Measurements from ENCODE around the gene AKAP4. TPM values are rescaled to one million over a fixed set of nuclear protein-coding genes. Genes with fewer than 3 reads are reported as not detected.

AKAP4 gene, protein sequence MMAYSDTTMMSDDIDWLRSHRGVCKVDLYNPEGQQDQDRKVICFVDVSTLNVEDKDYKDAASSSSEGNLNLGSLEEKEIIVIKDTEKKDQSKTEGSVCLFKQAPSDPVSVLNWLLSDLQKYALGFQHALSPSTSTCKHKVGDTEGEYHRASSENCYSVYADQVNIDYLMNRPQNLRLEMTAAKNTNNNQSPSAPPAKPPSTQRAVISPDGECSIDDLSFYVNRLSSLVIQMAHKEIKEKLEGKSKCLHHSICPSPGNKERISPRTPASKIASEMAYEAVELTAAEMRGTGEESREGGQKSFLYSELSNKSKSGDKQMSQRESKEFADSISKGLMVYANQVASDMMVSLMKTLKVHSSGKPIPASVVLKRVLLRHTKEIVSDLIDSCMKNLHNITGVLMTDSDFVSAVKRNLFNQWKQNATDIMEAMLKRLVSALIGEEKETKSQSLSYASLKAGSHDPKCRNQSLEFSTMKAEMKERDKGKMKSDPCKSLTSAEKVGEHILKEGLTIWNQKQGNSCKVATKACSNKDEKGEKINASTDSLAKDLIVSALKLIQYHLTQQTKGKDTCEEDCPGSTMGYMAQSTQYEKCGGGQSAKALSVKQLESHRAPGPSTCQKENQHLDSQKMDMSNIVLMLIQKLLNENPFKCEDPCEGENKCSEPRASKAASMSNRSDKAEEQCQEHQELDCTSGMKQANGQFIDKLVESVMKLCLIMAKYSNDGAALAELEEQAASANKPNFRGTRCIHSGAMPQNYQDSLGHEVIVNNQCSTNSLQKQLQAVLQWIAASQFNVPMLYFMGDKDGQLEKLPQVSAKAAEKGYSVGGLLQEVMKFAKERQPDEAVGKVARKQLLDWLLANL
- total RNA-seq: not detected
- not detected for polyA plus RNA-seq

- no peak for FAIRE-seq
- intact Hi-C loops (cut with DNase I): no loop called here
Measured at GRCh38 chrX:50200907-50201306, at the start of gene AKAP4. TSS of gene AKAP4 (minus strand) at chrX:50201007. CDS start at chrX:50200889, 118 bp downstream.

DNA sequence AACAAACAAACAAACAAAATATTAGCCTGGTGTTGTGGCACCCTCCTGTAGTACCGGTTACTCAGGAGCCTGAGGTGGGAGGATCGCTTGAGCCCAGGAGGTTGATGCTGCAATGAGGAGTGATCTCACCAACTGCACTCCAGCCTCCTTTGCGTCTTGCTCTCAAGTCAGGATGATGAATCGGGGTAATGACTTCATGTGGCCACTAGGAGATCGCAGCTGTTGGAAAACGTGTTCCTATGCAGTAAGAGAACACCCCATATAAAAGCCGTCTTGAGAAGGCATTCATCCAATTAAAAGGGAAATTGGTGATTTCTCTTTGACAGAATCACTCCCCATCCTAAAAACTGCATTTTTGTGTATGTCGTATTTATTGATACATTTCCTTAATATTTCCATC lies 10.7 kb upstream of the AKAP4 start:
- Histone ChIP-seq H3K4me3 (no peak overlapping the region), H3K36me3 (no peaks in the 10 kb centered on the region), H3K9me3 (no peaks in the 10 kb centered on the region), H3K27ac (no peak overlapping the region), H3K4me1 (no peaks in the 10 kb centered on the region), H3K27me3 (no peaks in the 10 kb centered on the region)
- intact Hi-C loops (cut with DNase I): no loop called here
- ATAC-seq (no peak), DNase-seq (no peak), FAIRE-seq (no peak)
- 50 to 51% methylated on average over 8 of the region's 8 CpGs for WGBS, 2 donors
- TF ChIP-seq, protein P1, sequence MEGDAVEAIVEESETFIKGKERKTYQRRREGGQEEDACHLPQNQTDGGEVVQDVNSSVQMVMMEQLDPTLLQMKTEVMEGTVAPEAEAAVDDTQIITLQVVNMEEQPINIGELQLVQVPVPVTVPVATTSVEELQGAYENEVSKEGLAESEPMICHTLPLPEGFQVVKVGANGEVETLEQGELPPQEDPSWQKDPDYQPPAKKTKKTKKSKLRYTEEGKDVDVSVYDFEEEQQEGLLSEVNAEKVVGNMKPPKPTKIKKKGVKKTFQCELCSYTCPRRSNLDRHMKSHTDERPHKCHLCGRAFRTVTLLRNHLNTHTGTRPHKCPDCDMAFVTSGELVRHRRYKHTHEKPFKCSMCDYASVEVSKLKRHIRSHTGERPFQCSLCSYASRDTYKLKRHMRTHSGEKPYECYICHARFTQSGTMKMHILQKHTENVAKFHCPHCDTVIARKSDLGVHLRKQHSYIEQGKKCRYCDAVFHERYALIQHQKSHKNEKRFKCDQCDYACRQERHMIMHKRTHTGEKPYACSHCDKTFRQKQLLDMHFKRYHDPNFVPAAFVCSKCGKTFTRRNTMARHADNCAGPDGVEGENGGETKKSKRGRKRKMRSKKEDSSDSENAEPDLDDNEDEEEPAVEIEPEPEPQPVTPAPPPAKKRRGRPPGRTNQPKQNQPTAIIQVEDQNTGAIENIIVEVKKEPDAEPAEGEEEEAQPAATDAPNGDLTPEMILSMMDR (IDR thresholded peaks at IDR 0.05): peak in 2 of 4 donors; percentile 13 to 17

More at GRCh38 chrX:50200907-50201306, at the start of gene AKAP4:
- TF ChIP-seq, protein P1 (IDR thresholded peaks at IDR 0.05): no peak
- no peaks in the 10 kb centered on the region for H3K27me3 ChIP-seq
- H3K27ac ChIP-seq: no peak within 1 kb of the TSS
- DNase-seq: no peak
- no peaks in the 10 kb centered on the region for H3K36me3 ChIP-seq
- H3K4me1 ChIP-seq: no peaks in the 10 kb centered on the region
- H3K9me3 ChIP-seq: no peaks in the 10 kb centered on the region
- ATAC-seq: no peak
- no peak within 1 kb of the TSS for H3K4me3 ChIP-seq
- 69 to 88% methylated on average over 1 of the region's 1 CpG for WGBS, 2 donors

DNA sequence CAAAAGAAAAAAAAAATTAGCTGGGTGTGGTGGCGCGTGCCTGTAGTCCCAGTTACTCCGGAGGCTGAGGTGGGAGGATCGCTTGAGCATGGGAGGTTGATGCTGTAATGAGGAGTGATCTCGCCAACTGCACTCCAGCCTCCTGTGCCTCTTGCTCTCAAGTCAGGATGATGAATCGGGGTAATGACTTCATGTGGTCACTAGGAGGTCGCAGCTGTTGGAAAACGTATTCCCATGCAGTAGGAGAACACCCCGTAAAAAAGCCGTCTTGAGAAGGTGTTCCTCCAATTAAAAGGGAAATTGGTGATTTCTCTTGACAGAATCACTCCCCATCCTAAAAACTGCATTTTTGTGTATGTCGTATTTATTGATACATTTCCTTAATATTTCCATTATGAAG lies 5.9 kb upstream of the AKAP4 start:
- Histone ChIP-seq H3K36me3 (no peaks in the 10 kb centered on the region), H3K27ac (no peak overlapping the region), H3K27me3 (no peaks in the 10 kb centered on the region), H3K4me1 (no peaks in the 10 kb centered on the region), H3K4me3 (no peak overlapping the region), H3K9me3 (no peaks in the 10 kb centered on the region)
- TF ChIP-seq, protein P1 (IDR thresholded peaks at IDR 0.05): no peak
- WGBS, 2 donors: 67 to 75% methylated on average over 11 of the region's 11 CpGs
- FAIRE-seq (no peak), ATAC-seq (no peak), DNase-seq (no peak)
- intact Hi-C loops (cut with DNase I): no loop called here

- Histone ChIP-seq H3K9me3 (no peaks in the 10 kb centered on the region), H3K4me1 (no peaks in the 10 kb centered on the region), H3K4me3 (peak within 1 kb of the TSS in 3 of 4 donors; percentile 5 to 27 (median 16)), H3K36me3 (no peaks in the 10 kb centered on the region), H3K27ac (peak within 1 kb of the TSS in 1 of 4 donors; percentile 46), H3K27me3 (no peaks in the 10 kb centered on the region)
- WGBS, 2 donors: 0 to 8% methylated on average over 18 to 19 of the region's 19 CpGs
- intact Hi-C loops (cut with DNase I): no loop called here
- TF ChIP-seq, protein P1 (IDR thresholded peaks at IDR 0.05): peak; percentile 45 to 71 (median 56)
- FAIRE-seq (no peak), ATAC-seq (peak; percentile 96 to 97 (median 97)), DNase-seq (peak; percentile 59 to 83 (median 72))
Measured at GRCh38 chrX:50204364-50204899, 3.6 kb upstream of the AKAP4 start, which contains the start of gene CCNB3. TSS of gene CCNB3 (plus strand) at chrX:50204765. CDS start at chrX:50285164, 80,399 bp downstream.

All from pancreas (tissue), 10 donors.